Eye (tissue), 1 donor: ENCODE results near the gene ALOXE3.

Experiments
- DNase-seq: peaks from one replicate; pipeline ENCODE4 v3.0.0-alpha.2; 2015

ALOXE3 gene

GRCh38 chr17:8117980-8118768 lies at the start of gene ALOXE3:
ALOXE3 (minus strand) TSS chr17:8118514; CDS start chr17:8117990, 524 bp downstream.
- DNase-seq: peak; percentile 59

- no peak for DNase-seq
Observed at GRCh38 chr17:8167526-8167925, 49.2 kb upstream of the ALOXE3 start.

- DNase-seq: no peak
Observed at GRCh38 chr17:8166731-8167130, 48.4 kb upstream of the ALOXE3 start.

- DNase-seq: no peak
Observed at GRCh38 chr17:8164815-8165131, 46.5 kb upstream of the ALOXE3 start.

DNA sequence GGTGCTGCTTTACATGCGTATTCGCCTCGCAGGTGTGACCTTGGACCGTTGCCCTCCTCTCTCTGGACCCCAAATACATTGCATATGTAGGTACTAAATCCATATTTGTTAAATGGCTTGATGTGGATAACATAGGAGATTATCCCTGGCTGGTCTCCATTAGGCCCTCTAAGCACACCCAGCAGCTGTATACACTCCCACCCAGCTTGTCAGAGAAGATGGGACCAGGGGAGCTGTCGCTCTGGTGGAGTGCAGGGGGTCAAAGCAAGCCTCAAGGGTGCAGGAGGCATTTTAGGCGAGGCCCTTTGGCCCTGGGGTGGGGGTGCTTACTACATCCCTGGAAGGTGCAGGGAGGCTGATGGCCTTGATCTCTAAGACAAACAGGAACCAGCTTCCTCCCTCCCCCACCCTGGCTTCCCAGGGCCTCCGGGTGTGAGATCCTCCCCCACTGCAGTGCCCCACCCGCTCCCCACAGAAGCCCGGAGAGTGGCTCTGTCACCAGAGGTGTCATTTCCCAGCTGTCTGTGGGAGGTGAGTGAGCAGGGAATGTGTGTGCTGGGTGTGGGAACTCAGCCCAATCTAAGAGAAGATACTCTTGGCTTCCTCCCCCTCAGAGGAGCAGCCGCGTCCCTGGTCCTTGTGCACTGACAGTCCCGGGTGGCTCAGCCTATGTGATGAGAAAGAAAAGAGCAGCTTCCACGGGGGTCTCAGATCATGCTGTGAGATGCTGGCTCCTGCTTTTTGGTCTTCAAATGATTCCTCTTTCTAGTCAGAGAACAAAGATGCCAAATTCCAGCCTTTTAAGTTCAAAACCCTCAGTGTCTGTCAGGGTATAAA lies 45.9 kb upstream of the ALOXE3 start:
- peak; percentile 76 for DNase-seq

DNA sequence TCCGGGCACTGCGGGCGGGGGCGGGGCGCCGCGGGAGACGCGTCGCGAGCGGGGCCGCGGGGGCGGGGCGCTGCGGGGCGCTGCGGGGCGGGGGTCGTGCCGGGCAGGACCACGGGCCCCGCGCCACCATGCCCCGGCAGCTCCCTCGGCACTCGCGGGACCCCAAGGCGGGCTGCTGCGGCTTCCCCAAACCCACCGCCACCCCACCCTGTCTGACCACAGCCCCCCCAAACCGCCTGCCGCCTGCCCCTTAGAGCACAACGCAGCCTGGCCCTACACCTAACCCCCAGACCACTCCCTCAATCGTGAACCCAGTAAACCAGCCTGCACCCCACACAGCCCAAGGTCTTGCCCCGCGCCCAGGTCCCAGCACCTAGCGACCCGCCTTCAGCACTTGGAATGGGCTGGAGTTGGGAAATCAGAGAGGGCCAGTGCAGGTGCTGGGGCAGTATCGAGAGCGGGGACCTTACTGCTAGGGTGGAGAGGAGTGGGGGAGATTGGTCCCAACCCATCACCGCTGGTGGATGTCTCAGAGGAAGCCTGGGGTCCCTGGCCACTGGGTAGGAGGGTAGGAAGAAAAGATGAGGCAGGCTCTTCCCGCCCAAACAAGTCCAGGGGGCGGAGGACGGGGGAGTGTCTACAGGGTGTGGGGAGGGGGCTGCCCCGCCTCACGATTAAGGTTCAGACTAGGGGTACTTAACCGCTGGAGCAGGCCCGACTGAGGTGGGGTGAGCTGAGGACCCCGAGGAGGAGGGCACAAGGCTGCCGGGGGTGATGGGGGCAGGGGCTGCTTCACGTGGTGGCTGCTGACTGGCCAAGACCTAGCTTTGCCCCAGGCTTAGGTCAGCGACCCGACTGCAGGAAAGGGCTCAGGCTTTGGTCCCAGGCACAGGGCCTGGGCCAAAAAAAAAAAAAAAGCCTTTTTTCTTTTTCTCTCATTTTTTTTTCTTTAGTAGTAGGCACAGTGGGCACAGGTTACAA lies 45.0 kb upstream of the ALOXE3 start:
- peak; percentile 82 for DNase-seq

GRCh38 chr17:8162233-8162996 lies 44.1 kb upstream of the ALOXE3 start, which contains the start of gene VAMP2:
VAMP2 (minus strand) TSS chr17:8162948; CDS start chr17:8162879, 69 bp downstream.
- DNase-seq: peak; percentile 91

- no peak for DNase-seq
Observed at GRCh38 chr17:8161289-8162232, 43.2 kb upstream of the ALOXE3 start.

DNA sequence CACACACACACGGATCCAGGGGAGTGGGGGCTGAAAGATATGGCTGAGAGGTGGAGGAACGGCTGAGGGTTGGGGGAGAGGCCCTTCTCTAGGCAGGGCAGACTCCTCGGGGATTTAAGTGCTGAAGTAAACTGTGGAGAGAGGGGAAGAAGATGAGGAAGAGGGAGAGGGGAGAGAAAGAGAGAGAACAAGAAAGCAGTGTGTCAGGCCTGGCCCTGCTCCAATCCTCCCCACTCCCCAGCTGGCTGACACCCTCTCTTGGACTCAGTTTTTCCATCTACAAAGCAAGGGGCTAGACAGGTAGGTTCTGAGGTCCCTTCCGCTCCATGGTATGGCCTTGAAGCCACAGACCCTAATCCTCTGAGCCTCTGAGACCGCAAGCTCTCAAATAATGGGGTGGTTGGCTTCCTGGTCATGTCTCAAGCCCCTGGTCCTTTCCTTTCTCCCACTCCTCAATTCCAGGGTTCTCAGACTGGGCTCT lies 42.5 kb upstream of the ALOXE3 start:
- DNase-seq: no peak

GRCh38 chr17:8160224-8160577 lies 41.9 kb upstream of the ALOXE3 start:
- DNase-seq: no peak

DNA sequence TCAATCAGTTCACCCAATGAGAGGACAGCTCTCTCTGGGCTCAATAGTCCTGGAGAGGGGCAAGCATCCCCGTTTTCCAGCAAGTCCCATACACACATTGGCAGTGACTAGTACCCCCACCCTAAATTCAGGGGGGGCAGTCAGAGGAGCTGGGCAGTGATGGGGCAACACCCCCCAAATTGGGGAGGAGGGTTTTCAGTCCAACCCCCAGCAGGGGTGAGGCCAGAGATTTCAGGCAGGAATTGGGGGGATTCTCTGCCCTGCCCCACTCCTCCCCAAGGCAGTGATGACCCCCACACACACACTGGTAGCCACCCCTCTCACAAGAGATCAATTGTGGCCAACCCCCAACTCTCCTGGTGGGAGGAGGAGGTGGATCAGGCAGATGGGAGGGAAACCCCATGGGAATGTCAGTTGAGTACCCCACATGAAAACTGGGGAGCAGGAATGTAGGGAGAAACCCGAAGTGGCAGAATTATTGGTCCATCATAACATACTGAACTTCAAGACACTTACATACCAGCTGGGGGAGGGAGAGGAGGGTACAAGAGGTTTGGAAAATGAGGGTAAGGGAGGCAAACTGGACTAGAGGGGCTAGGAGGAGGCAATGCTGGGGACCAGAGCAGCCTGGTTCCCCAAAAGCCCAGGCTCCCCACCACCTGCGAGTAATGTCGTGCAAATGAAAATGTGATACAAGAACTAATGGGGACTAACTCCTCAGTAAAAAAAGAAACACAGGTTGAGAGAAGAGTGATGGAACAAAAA lies 41.3 kb upstream of the ALOXE3 start:
- DNase-seq: no peak

DNA sequence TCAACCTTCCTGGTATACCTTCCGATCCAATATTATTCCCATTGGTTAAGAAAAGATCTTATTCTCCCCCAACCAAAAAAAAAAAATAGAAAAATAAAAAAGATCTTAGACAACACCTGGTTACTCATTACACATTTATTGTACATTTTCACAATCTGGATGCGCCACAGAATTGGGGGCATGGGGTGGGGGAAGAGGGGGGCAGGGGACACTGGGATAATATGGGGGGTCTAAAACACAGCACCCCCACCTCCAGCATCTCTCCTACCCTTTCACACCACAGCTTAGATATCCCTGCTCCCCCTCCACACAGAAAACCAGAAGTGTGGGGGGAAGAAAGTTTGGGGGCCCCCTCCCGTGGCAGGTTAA lies 40.7 kb upstream of the ALOXE3 start:
- DNase-seq: no peak

DNA sequence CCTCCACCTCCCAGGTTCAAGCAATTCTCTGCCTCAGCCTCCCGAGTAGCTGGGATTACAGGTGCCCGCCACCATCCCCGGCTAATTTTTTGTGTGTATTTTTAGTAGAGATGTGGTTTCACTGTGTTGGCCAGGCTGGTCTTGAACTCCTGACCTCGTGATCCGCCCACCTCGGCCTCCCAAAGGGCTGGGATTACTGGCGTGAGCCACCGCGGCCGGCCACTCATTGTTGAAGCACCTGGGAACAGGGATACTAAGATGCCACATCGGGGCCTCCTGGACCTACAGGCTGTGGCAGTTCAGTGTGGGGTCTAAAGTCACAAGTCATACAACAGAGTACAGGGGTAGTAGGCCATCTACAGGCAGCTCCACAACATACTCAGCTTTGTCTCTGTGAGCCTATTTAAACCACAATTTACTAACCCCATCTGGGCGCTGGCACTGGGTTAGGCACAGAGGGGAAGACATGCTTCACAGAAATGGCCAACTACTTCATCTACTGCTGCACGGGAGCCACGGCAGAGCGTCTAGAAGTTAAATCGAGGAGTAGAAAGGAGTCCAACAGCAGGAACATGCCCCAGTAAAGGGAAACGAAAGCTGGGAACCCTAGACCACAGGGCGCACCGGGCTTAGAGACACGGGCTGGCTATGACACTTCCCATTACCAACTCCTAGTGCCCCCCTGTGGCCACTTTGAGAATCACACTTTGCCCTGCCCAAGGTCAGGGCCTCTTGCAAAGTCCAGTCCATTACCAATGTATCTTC lies 40.1 kb upstream of the ALOXE3 start:
- DNase-seq: peak; percentile 96

DNA sequence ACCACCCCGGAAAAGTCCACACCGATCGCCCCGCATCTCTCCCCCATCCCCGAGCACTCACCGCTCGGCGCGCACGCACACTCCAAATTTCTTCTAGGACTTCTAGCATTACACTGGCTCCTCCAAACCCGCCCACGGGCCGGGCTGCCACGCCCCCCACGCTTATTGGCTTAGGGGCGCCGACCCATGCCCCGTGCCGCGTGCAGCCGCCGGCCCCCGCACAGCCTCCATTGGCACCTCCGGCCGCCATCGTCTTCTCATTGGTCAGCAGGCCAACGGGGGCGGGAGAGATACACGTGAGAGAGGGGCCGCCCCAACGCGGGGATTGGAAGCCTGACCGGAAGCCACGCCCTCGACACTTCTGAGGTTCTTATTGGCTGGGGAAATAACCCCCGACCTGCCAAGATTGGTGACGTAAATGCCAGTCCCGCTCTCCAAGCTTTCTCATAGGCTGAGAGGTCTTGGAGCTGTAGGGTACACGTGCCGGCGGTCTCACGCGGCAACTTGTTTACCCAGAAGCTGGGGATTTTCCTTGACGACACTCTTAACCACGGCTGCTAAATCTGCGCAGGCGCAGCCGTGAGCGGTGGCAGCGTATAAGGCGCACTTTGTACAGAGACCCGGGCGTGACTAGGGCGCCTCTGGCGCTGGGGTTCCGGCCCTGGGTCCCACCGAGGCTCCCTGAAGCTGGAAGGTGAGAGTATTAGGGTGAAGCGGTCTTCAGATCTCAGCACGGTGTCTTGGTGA lies 38.1 kb upstream of the ALOXE3 start:
- peak; percentile 100 for DNase-seq

- no peak for DNase-seq
Observed at GRCh38 chr17:8155996-8156245, 37.6 kb upstream of the ALOXE3 start.

DNA sequence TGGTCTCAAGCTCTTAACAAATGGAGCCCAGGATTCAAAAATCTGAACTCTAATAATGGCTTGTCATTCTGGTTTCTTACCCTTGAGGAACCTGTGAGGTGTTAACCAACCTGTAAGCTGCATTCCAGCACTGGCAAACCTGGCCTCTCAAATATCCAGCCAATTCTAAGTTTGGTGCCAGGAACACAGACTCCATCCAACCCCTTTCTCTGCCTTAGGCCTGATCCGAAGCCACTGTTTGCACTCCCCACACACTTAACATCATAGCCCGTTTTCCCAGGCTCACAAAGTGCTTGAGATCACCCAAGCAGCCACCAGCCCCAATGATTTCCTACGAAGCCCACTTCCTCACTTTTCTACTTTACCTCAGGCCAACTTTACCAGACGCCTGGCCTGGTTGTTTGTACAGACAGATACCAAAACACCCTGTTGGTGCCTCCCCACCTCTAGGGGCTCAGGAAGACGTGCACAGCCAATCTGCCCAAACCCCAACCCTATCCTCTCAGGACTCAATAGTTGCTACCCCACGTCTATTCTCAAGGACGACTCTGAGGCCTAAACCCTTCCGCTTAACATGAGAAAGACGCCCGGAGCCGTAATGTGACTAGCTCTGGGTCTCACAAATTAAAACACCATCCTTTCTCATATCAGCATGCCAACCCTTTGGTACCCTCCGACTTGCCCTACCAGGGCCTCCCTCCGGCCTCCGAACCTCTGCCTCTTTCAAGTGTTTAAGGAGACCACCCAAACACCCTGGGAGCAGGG lies 37.1 kb upstream of the ALOXE3 start:
- no peak for DNase-seq

DNA sequence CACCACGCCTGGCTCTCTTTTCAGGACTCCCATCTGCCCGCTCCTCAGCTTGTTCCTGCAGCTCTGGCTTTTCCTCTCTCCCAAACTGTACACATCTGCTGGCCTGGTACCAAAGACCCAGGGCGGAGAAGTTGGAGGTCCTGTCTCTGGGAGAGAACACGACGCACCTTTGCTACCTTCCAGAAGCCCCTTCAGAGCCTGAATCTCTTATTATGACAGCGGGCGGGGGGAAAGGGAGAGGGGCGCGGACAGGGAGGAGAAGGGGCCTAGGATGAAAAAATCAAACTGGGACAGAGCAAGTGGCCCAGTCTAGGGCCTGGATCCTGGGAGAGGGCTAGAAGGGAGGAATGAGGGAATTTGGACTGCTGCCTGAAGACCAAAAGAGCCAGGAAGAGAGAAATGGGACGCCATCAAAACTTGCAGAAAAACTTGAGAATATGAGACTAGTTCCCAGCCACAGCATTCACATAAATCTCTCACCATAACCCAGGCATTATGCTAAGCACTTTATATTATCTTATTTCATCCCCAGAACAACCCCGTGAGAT lies 36.4 kb upstream of the ALOXE3 start:
- DNase-seq: no peak
